B cell (primary cell): ENCODE results near the gene HSD17B1. TPM values are rescaled to one million over a fixed set of nuclear protein-coding genes. Genes with fewer than 3 reads are reported as not detected.

Experiments used
- ATAC-seq: fragments of 200-7000 bp; cut with Tn5 transposase; one replicate; pipeline ENCODE4 v1.10.0; 2021; ENCODE audit warnings: low read depth, mild to moderate bottlenecking, moderate number of reproducible peaks, moderate library complexity
- CTCF ChIA-PET: fragments of 350-600 bp; sonication (Branson Sonifier 250); formaldehyde crosslinking; loops from one replicate; lab custom pipeline; 2021; ENCODE audit warnings: antibody characterized with exemption, inconsistent platforms; lab: Charles Lee
- POLR2A ChIA-PET: fragments of 350-600 bp; sonication (Branson Sonifier 250); formaldehyde crosslinking; loops from one replicate; lab custom pipeline; 2021; ENCODE audit warnings: antibody characterized with exemption; lab: Charles Lee
- DNase-seq: peaks from one replicate; pipeline ENCODE4 v3.0.0; 2013
- H2AFZ ChIP-seq: 2 replicates; pipeline ENCODE4 v1.6.1; 2012; ENCODE audit warnings: mild to moderate bottlenecking, low read depth, low read length; ENCODE audit not compliant: insufficient read depth, poor library complexity, severe bottlenecking
- H3K27ac ChIP-seq, 2 donors: 1 replicate in 1 of 2; 2 replicates in 1 of 2; pipeline ENCODE4 v1.5.1; 2012 to 2013; ENCODE audit warnings: low read length in 2 of 2, mild to moderate bottlenecking in 2 of 2, moderate library complexity in 1 of 2
- H3K27me3 ChIP-seq, 4 experiments: fragments of 200-600 bp in 1 of 4; sonication (generic) in 1 of 4; replicated peaks in 1 of 4; 1 replicate in 2 of 4; 2 replicates in 2 of 4; pipeline versions ENCODE4 v1.6.1 to v1.7.0; 2013 to 2016; ENCODE audit warnings: low read length in 3 of 4, mild to moderate bottlenecking in 2 of 4, mixed read lengths in 1 of 4, moderate library complexity in 1 of 4; ENCODE audit not compliant: insufficient read depth in 4 of 4, control insufficient read depth in 3 of 4; ENCODE audit errors: control extremely low read depth in 1 of 4
- H3K36me3 ChIP-seq, 2 experiments: replicated peaks in 1 of 2; 1 replicate in 1 of 2; 2 replicates in 1 of 2; pipeline versions ENCODE4 v1.6.1 to v1.7.1; 2013; ENCODE audit warnings: low read length in 1 of 2; ENCODE audit not compliant: insufficient read depth in 2 of 2, control insufficient read depth in 1 of 2; ENCODE audit errors: control extremely low read depth in 1 of 2, extremely low read depth in 1 of 2
- H3K4me1 ChIP-seq, 2 donors: fragments of 200-600 bp in 1 of 2; sonication (generic) in 1 of 2; 1 replicate in 1 of 2; 2 replicates in 1 of 2; pipeline versions ENCODE4 v1.5.1 to v1.6.1; 2013 to 2017; ENCODE audit warnings: low read length in 2 of 2; ENCODE audit not compliant: control insufficient read depth in 2 of 2, insufficient read depth in 2 of 2
- H3K4me2 ChIP-seq: replicated peaks from 2 replicates; pipeline ENCODE3; 2012; ENCODE audit warnings: mild to moderate bottlenecking, low read depth, low read length; ENCODE audit not compliant: poor library complexity, severe bottlenecking
- H3K4me3 ChIP-seq, 5 experiments: fragments of 200-600 bp in 1 of 5; sonication (generic) in 1 of 5; 1 replicate in 3 of 5; 2 replicates in 2 of 5; pipeline versions ENCODE4 v1.5.1 to v1.7.0; 2011 to 2016; ENCODE audit warnings: low read length in 4 of 5, mild to moderate bottlenecking in 4 of 5, low read depth in 2 of 5, control low read depth in 1 of 5, moderate library complexity in 1 of 5; ENCODE audit not compliant: insufficient read depth in 1 of 5; ENCODE audit errors: control extremely low read depth in 1 of 5, extremely low read depth in 1 of 5
- H3K79me2 ChIP-seq: fragments of 200-600 bp; sonication (generic); one replicate; pipeline ENCODE4 v1.6.0; 2016; ENCODE audit warnings: low read length; ENCODE audit not compliant: control insufficient read depth, insufficient read depth
- H3K9ac ChIP-seq: fragments of 200-600 bp; sonication (generic); 2 replicates; pipeline ENCODE4 v1.6.1; 2017; ENCODE audit warnings: mild to moderate bottlenecking, low read length, moderate library complexity
- H3K9me3 ChIP-seq, 3 donors: one replicate each; pipeline versions ENCODE4 v1.6.1 to v1.7.1; 2013; ENCODE audit warnings: low read length in 2 of 3; ENCODE audit not compliant: control insufficient read depth in 2 of 3, insufficient read depth in 1 of 3; ENCODE audit errors: control extremely low read depth in 1 of 3
- H4K20me1 ChIP-seq: 2 replicates; pipeline ENCODE4 v1.6.0; 2012; ENCODE audit warnings: mild to moderate bottlenecking, low read length; ENCODE audit not compliant: insufficient read depth, control insufficient read depth, poor library complexity, severe bottlenecking
- H3K27ac Mint-ChIP-seq: one replicate; pipeline ENCODE4 v1.8.0; 2021; ENCODE audit warnings: mixed read lengths
- H3K27me3 Mint-ChIP-seq: one replicate; pipeline ENCODE4 v1.8.0; 2021; ENCODE audit warnings: mixed read lengths
- H3K4me1 Mint-ChIP-seq: one replicate; pipeline ENCODE4 v1.8.0; 2021; ENCODE audit warnings: mixed read lengths
- H3K4me3 Mint-ChIP-seq: one replicate; pipeline ENCODE4 v1.8.0; 2021; ENCODE audit warnings: mixed read lengths
- H3K9me3 Mint-ChIP-seq: one replicate; pipeline ENCODE4 v1.8.0; 2022; ENCODE audit warnings: mixed read lengths; ENCODE audit not compliant: insufficient read depth
- CTCF ChIP-seq: fragments of 200-600 bp; IDR thresholded peaks from one replicate; pipeline ENCODE4 v1.8.0; 2022; ENCODE audit warnings: antibody characterized with exemption, mild to moderate bottlenecking
- EZH2 ChIP-seq: IDR thresholded peaks from 2 replicates; pipeline ENCODE4 v1.6.1; 2012; ENCODE audit warnings: borderline replicate concordance, low read depth, mild to moderate bottlenecking, moderate library complexity, low read length; ENCODE audit not compliant: insufficient read depth, poor library complexity, severe bottlenecking
- WGBS: methylation state at CpG from one replicate; pipeline ENCODE4 v1.1.5; 2013; ENCODE audit warnings: missing lambda C conversion rate; ENCODE audit not compliant: insufficient coverage; 5-methylcytosine and 5-hydroxymethylcytosine counted together
- intact Hi-C: fragments of 100-400 bp; cut with micrococcal nuclease; formaldehyde crosslinking; loops from one replicate; pipeline ENCODE4 v1.10.0; 2022
- polyA plus RNA-seq: library from polyadenylated mRNA; depleted of rRNA; stranded (reverse); fragments of >200 nt; gene quantifications from 2 replicates; pipeline ENCODE4 v1.2.3, GENCODE V29; 2012
- total RNA-seq, 2 donors: library from RNA; stranded (reverse); fragments of 120-200 nt in 1 of 2; gene quantifications; 1 replicate in 1 of 2; 2 replicates in 1 of 2; pipeline versions ENCODE4 v1.2.3 to v1.2.4, GENCODE V29; 2013 to 2022

HSD17B1 gene
- total and polyA plus RNA-seq, 2 donors (not counting 1 experiment from before 2014, with no cell fraction given) = 1.3 to 3.3 TPM

DNA sequence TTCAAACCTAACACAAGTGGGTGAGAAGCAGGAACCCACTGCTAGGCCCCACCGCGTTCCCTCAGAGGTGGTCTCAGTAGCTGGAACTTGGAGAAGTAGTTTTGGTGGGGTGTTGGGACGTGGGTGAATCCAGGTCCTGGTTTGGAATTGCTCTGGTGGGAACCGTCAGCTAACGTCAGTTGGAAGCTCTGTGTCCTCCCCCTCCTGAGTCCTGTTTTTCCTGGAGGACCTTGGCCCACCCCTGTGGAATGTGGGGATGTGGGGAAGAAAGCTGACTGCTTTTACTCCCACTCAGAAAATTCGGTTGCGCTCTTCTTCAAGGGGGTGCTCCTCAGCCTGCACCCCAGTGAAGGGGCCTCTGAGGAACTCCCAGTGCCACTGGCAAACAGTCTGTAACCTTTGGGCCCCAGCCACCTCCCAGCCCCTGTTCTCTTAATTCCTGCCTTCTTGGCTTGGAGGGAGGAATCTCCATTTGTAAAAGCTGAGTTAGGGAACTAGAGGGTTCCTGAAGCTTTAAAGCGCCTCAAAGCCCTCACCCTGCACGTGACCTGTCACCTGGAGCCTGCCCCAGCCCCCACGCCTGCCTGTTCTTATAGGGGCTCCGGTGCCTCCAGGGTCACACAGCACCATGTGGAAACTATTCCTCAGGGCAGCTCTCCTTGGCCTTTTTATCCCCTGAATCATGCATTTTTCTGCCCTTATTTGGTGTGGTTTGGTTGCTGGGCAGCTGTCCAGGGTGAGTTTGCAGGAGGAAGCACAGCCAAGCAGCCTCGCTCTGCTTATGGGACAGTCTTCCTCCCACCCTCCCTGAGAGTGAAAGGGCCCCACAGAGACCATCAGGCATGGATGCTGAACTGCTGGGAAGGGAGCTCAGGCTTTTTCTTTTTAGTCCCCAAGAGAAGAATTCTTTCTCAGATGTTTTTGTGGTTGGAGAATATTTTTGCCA lies 32.9 kb upstream of the HSD17B1 start:
- Mint-ChIP-seq H3K27ac (no peak overlapping the region), H3K4me3 (no peak overlapping the region), H3K4me1 (peaks cover 5% of the 10 kb centered on the region), H3K27me3 (no peaks in the 10 kb centered on the region), H3K9me3 (no peaks in the 10 kb centered on the region)
- TF ChIP-seq CTCF = no peak
- ATAC-seq = no peak
- intact Hi-C loops = loop anchor here (5.0 kb wide), 1 partner anchor 113 kb away; no protein-coding TSS in a partner anchor
- H3K36me3 ChIP-seq = peaks cover 0 to 48% of the 10 kb centered on the region in 2 experiments
- H3K79me2 ChIP-seq = no peaks in the 10 kb centered on the region
- H3K4me3 ChIP-seq = no peak overlapping the region
- no peak overlapping the region for H3K9ac ChIP-seq
- no peak overlapping the region for H3K27ac ChIP-seq
- H3K4me1 ChIP-seq = peaks cover 0 to 7% of the 10 kb centered on the region in 2 donors
- no peaks in the 10 kb centered on the region for H4K20me1 ChIP-seq
- no peaks in the 10 kb centered on the region for H3K9me3 ChIP-seq
- no peak overlapping the region for H2AFZ ChIP-seq
- CTCF ChIA-PET = interaction anchor here (0.7 to 5.7 kb wide), 19 partner anchors 7 to 198 kb away, joined by 3 to 70 read pairs (median 4); no protein-coding TSS in a partner anchor
- no peak overlapping the region for H3K4me2 ChIP-seq
- POLR2A ChIA-PET = no interaction called here
- DNase-seq = no peak
- WGBS = 87% methylated on average over 9 of the region's 12 CpGs
- no peaks in the 10 kb centered on the region for H3K27me3 ChIP-seq

- peaks cover 0 to 46% of the 10 kb centered on the region in 2 experiments for H3K36me3 ChIP-seq
- WGBS = 67% methylated on average over 8 of the region's 9 CpGs
- ChIA-PET POLR2A (no interaction called here), CTCF (interaction anchor here (0.7 to 5.7 kb wide), 12 partner anchors 9 to 198 kb away, joined by 3 to 70 read pairs (median 3); no protein-coding TSS in a partner anchor)
- intact Hi-C loops = no loop called here
- no peak overlapping the region for H3K27ac Mint-ChIP-seq
- TF ChIP-seq CTCF (peak; percentile 24), EZH2 (no peak)
- DNase-seq = no peak
- H3K79me2 ChIP-seq = no peaks in the 10 kb centered on the region
- H3K4me3 Mint-ChIP-seq = no peak overlapping the region
- no peak overlapping the region for H2AFZ ChIP-seq
- no peaks in the 10 kb centered on the region for H4K20me1 ChIP-seq
- ATAC-seq = no peak
- no peak overlapping the region for H3K27ac ChIP-seq
- H3K9ac ChIP-seq = no peak overlapping the region
- no peak overlapping the region for H3K4me3 ChIP-seq
- H3K9me3 Mint-ChIP-seq = no peaks in the 10 kb centered on the region
- no peaks in the 10 kb centered on the region for H3K27me3 ChIP-seq
- no peaks in the 10 kb centered on the region for H3K9me3 ChIP-seq
- H3K4me1 Mint-ChIP-seq = peaks cover 5% of the 10 kb centered on the region
- peaks cover 0 to 7% of the 10 kb centered on the region in 2 donors for H3K4me1 ChIP-seq
- no peaks in the 10 kb centered on the region for H3K27me3 Mint-ChIP-seq
- no peak overlapping the region for H3K4me2 ChIP-seq
Measured at GRCh38 chr17:42520540-42520951, 32.2 kb upstream of the HSD17B1 start.
